Stomach (tissue), 4 donors: ENCODE results near the gene KAZALD1.

Experiments
- CTCF ChIP-seq, 7 experiments: fragments of 450-650 bp in 4 of 7; fragments of 200-600 bp in 3 of 7; sonication (generic) in 3 of 7; IDR thresholded peaks; one replicate each; pipeline ENCODE4 v1.5.1; 2016 to 2019; ENCODE audit warnings: antibody characterized with exemption in 7 of 7, control low read depth in 2 of 7, mild to moderate bottlenecking in 1 of 7
- EP300 ChIP-seq: sonication (generic); formaldehyde crosslinking; IDR thresholded peaks from one replicate; pipeline ENCODE4 v1.6.1; 2017; ENCODE audit warnings: antibody characterized with exemption
- POLR2A ChIP-seq, 4 donors: fragments of 450-650 bp; IDR thresholded peaks; one replicate each; pipeline ENCODE4 v1.6.1; 2016; ENCODE audit warnings: antibody characterized with exemption in 4 of 4, control low read depth in 2 of 4, mild to moderate bottlenecking in 1 of 4, moderate library complexity in 1 of 4
- POLR2AphosphoS5 ChIP-seq, 3 donors: sonication (generic); formaldehyde crosslinking; IDR thresholded peaks; one replicate each; pipeline ENCODE4 v1.6.1; 2016; ENCODE audit warnings: antibody characterized with exemption in 3 of 3

GRCh38 chr10:101027106-101027720 is 34.6 kb upstream of the KAZALD1 start:
- no peak for TF ChIP-seq CTCF (IDR thresholded peaks at IDR 0.05)
- no peak for TF ChIP-seq POLR2A (IDR thresholded peaks at IDR 0.05)
- TF ChIP-seq EP300 = no peak
- TF ChIP-seq POLR2AphosphoS5 (IDR thresholded peaks at IDR 0.05) = no peak
